ENCODE measurements around the gene STAC. TPM values are rescaled to one million over a fixed set of nuclear protein-coding genes. Genes with fewer than 3 reads are reported as not detected.

The STAC gene
- total and polyA plus RNA-seq, 7 donors, result 0.19 to 1.5 (median 0.47) TPM

DNA sequence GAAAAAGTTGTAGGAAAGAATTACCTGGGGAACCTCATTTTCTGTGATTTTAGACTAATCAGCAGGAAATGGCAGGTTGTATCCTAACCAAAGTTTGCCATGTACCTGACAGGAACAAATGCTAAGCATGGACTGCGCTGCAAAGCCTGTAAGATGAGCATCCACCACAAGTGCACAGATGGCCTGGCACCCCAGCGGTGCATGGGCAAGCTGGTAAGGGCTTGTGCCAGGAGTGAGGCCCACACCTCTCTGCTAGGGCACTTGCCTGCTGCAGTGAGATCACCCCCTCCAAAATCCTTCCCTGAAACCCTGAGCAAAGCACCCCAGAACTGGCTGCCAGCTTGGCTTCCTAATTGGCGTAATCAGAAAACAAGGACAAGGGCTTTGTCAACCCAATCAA lies 102.6 kb downstream of the STAC start:
- no peaks in the 10 kb centered on the region for H3K36me3 ChIP-seq (ENCODE audit: insufficient read depth in 1 of 2, low read depth in 1 of 2)
- no peaks in the 10 kb centered on the region for H3K9me3 ChIP-seq
- 88 to 95% (median 90%) methylated on average over 3 of the region's 3 CpGs for WGBS, 3 donors
- intact Hi-C loops (cut with DNase I), result no loop called here
- no peak overlapping the region for H3K4me3 ChIP-seq
- DNase-seq (no peak), ATAC-seq (no peak)
- H3K27me3 ChIP-seq (ENCODE audit: insufficient read depth in 3 of 3, low read length in 2 of 3), result no peaks in the 10 kb centered on the region
- no peaks in the 10 kb centered on the region for H3K4me1 ChIP-seq
- TF ChIP-seq CTCF (IDR thresholded peaks at IDR 0.05), result no peak
- H3K27ac ChIP-seq, result no peak overlapping the region

DNA sequence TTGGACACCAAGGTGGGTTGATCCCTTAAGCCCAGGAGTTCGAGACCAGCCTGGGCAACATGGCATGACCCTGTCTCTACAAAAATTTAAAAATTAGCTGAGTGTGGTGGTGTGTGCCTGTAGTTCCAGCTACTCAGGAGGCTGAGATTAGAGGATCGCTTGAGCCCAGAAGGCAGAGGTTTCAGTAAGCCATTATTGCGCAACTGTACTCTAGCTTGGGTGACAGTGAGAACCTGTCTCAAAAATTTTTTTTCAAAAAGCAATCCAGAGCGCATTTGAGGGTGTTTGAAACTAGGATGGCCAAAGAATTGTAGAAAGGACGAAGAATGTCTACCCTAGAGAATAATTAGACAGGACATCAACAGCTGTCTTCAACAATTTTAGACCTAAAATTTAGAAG lies 103.4 kb downstream of the STAC start:
- Histone ChIP-seq H3K36me3 (ENCODE audit: insufficient read depth in 1 of 2, low read depth in 1 of 2) (no peaks in the 10 kb centered on the region), H3K4me3 (no peak overlapping the region), H3K9me3 (no peaks in the 10 kb centered on the region), H3K27me3 (ENCODE audit: insufficient read depth in 3 of 3, low read length in 2 of 3) (no peaks in the 10 kb centered on the region), H3K4me1 (no peaks in the 10 kb centered on the region), H3K27ac (no peak overlapping the region)
- intact Hi-C loops (cut with DNase I), result no loop called here
- ATAC-seq (no peak), DNase-seq (no peak)
- TF ChIP-seq CTCF (IDR thresholded peaks at IDR 0.05), result no peak
- WGBS, 3 donors, result 87 to 93% (median 88%) methylated on average over 5 of the region's 5 CpGs

DNA sequence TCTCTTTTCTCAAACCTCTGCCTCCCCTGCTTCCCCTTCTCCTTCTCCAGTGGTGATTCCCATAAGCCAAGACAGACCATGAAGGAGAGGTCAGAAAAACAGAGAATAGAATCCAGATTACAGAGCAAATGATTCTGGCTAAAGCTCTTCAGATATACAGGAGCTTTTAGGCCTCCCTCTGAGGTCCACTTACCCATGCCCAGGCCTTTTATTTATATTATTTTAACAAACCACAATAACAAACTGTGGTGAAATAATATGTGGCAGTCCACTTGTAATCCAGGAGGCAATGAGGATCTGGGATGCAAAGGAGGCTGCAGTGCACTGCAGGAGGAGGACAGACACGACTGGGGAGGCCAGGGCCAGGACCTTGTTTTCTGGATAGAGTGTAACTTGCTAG lies 104.1 kb downstream of the STAC start:
- no peaks in the 10 kb centered on the region for H3K9me3 ChIP-seq
- ATAC-seq (no peak), DNase-seq (no peak)
- intact Hi-C loops (cut with DNase I), result no loop called here
- no peak overlapping the region for H3K27ac ChIP-seq
- no peaks in the 10 kb centered on the region for H3K27me3 ChIP-seq (ENCODE audit: insufficient read depth in 3 of 3, low read length in 2 of 3)
- no peak overlapping the region for H3K4me3 ChIP-seq
- H3K4me1 ChIP-seq, result no peaks in the 10 kb centered on the region
- TF ChIP-seq CTCF (IDR thresholded peaks at IDR 0.05), result no peak
- 32 to 74% (median 63%) methylated on average over 1 of the region's 1 CpG for whole genome bisulfite sequencing, 3 donors
- no peaks in the 10 kb centered on the region for H3K36me3 ChIP-seq (ENCODE audit: insufficient read depth in 1 of 2, low read depth in 1 of 2)

DNA sequence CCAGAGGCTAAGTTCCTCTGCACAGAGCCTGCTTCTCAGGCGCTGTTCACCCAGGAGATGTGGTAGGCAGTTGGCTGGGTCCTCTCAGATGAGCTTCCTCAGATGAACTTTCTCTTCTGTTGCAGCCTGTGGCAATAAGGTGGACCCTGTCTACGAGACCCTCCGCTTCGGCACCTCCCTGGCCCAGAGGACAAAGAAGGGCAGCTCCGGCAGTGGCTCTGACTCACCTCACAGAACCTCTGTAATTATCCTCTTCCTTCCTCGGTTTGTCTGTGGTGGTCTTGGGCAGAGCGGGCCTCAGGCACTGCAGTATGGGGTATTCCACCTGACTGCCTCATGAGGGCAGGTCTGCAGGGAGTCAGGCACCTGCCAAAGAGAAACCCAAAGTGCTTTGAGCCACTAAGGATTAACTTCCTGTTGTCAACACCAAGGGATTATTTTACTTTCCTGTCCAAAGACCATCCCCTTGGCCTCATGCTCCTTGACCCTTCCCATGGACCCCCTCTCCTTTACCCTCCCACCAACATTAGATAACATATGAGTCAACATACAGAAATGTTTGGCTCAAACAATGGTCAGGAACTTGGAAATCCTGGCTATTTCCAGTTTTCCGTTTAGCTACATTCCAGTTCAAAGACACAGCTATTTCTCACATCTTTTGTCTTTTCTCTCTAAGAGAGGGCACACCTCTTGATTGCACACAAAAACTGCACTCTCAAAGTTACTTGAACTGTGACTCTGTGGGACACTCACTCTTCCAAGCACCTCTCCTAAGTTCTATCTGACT lies 105.9 kb downstream of the STAC start:
- intact Hi-C loops (cut with DNase I), result no loop called here

More for the DNA sequence above, 105.9 kb downstream of the STAC start:
- Histone ChIP-seq H3K4me3 (no peak overlapping the region), H3K27me3 (ENCODE audit: insufficient read depth in 3 of 3, low read length in 2 of 3) (no peaks in the 10 kb centered on the region), H3K27ac (no peak overlapping the region), H3K4me1 (no peaks in the 10 kb centered on the region), H3K9me3 (no peaks in the 10 kb centered on the region), H3K36me3 (ENCODE audit: insufficient read depth in 1 of 2, low read depth in 1 of 2) (no peaks in the 10 kb centered on the region)
- ATAC-seq, result no peak
- 89 to 91% (median 90%) methylated on average over 8 of the region's 8 CpGs for WGBS, 3 donors
- TF ChIP-seq CTCF (IDR thresholded peaks at IDR 0.05), result no peak
- no peak for DNase-seq
